ENCODE data around the gene RASL10B.

DNA sequence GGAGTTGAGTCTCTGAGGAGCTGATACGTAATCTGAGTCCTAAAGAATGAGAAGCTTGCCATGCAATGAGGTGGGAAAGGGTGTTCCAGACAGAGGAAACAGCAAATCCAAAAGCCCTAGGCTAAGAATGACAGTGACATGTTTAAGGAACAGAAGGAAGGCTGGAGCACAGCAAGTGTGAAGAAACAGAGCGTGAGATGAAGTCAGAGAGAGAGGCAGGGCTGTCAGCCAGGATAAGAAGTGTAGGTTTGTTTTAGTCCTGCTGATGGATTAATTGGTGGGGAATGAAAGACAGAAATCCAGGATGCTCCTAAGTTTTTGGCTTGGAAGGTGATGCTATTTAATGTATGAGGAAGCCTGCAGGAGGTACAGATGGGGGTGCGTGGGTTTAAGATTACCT, 49.5 kb downstream of the RASL10B start:
- no peak for TF ChIP-seq SP1 (IDR thresholded peaks at IDR 0.05)
- no peak for TF ChIP-seq ARNT (IDR thresholded peaks at IDR 0.05)
- TF ChIP-seq, protein P1, sequence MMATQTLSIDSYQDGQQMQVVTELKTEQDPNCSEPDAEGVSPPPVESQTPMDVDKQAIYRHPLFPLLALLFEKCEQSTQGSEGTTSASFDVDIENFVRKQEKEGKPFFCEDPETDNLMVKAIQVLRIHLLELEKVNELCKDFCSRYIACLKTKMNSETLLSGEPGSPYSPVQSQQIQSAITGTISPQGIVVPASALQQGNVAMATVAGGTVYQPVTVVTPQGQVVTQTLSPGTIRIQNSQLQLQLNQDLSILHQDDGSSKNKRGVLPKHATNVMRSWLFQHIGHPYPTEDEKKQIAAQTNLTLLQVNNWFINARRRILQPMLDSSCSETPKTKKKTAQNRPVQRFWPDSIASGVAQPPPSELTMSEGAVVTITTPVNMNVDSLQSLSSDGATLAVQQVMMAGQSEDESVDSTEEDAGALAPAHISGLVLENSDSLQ (IDR thresholded peaks at IDR 0.05): no peak
- TF ChIP-seq ELF4 (IDR thresholded peaks at IDR 0.05): no peak
- no peak for TF ChIP-seq CTBP1 (IDR thresholded peaks at IDR 0.05; ENCODE audit: borderline replicate concordance)
- TF ChIP-seq BHLHE40 (IDR thresholded peaks at IDR 0.05; ENCODE audit: borderline replicate concordance): no peak
- no peak for TF ChIP-seq SUZ12 (IDR thresholded peaks at IDR 0.05)
- no peak for TF ChIP-seq L3MBTL2 (conservative IDR thresholded peaks at IDR 0.05)
- TF ChIP-seq FOXK2 (IDR thresholded peaks at IDR 0.05): no peak
- TF ChIP-seq NFRKB (IDR thresholded peaks at IDR 0.05): no peak
- no peak for TF ChIP-seq FOXM1 (IDR thresholded peaks at IDR 0.05; ENCODE audit: borderline replicate concordance)
- no peak for TF ChIP-seq ZNF384 (IDR thresholded peaks at IDR 0.05)
- no peak for TF ChIP-seq HDGF (IDR thresholded peaks at IDR 0.05; ENCODE audit: borderline replicate concordance)
- TF ChIP-seq FOXA1 (IDR thresholded peaks at IDR 0.05): no peak
